ENCODE data around the gene GLI1. TPM values are rescaled to one million over a fixed set of nuclear protein-coding genes. Genes with fewer than 3 reads are reported as not detected.

GLI1 gene
- total RNA-seq, 1 experiment from 2014 or later = 6.4 TPM

- H3K9ac ChIP-seq (ENCODE audit: low read length) = no peak overlapping the region
- no peaks in the 10 kb centered on the region for H3K36me3 ChIP-seq (ENCODE audit: control insufficient read depth in 1 of 2, insufficient read depth in 2 of 2, low read length in 2 of 2)
- no peaks in the 10 kb centered on the region for H3K9me3 ChIP-seq (ENCODE audit: control insufficient read depth in 1 of 2, insufficient read depth in 1 of 2, low read depth in 1 of 2, low read length in 2 of 2)
- intact Hi-C loops (cut with micrococcal nuclease) = no loop called here
- H3K4me1 ChIP-seq (ENCODE audit: control insufficient read depth in 1 of 2, insufficient read depth in 2 of 2, low read length in 2 of 2) = peaks cover 10 to 16% of the 10 kb centered on the region in 2 experiments
- no peak for DNase-seq (ENCODE audit: low read depth, low spot score)
- H4K20me1 ChIP-seq (ENCODE audit: insufficient read depth) = no peaks in the 10 kb centered on the region
- no peak overlapping the region for H3K4me2 ChIP-seq (ENCODE audit: low read length)
- no peaks in the 10 kb centered on the region for H3K27me3 ChIP-seq (ENCODE audit: insufficient read depth, low read length)
- BruUV-seq (replicated peaks) = no TSS peak
- no peaks in the 10 kb centered on the region for H3K79me2 ChIP-seq (ENCODE audit: insufficient read depth, low read length)
- no peak overlapping the region for H2AFZ ChIP-seq (ENCODE audit: low read depth, low read length, poor library complexity, severe bottlenecking)
- ATAC-seq = no peak
- CTCF ChIA-PET = interaction anchor here (1.0 kb wide), 2 partner anchors 9 to 142 kb away, joined by 3 to 5 read pairs; partner anchors contain the start of gene GLI1
- TF ChIP-seq RAD21 (IDR thresholded peaks at IDR 0.05; ENCODE audit: low read depth) (no peak), EZH2 (IDR thresholded peaks at IDR 0.05) (no peak), ZFX (IDR thresholded peaks at IDR 0.05) (no peak), MAX (IDR thresholded peaks at IDR 0.05) (no peak), SP1 (IDR thresholded peaks at IDR 0.05; ENCODE audit: low read depth) (no peak), REST (IDR thresholded peaks at IDR 0.05; ENCODE audit: low read depth) (no peak), YY1 (IDR thresholded peaks at IDR 0.05; ENCODE audit: extremely low read depth, insufficient replicate concordance, low read depth, low read length) (no peak), ZBTB33 (IDR thresholded peaks at IDR 0.05; ENCODE audit: extremely low read depth, insufficient replicate concordance, low read length) (no peak), TCF7L2 (IDR thresholded peaks at IDR 0.05; ENCODE audit: borderline replicate concordance, extremely low read depth, insufficient read depth, insufficient read length) (no peak), POLR2AphosphoS5 (IDR thresholded peaks at IDR 0.05; ENCODE audit: low read depth, low read length) (no peak), EZH2phosphoT487 (IDR thresholded peaks at IDR 0.05; ENCODE audit: borderline replicate concordance) (no peak), JUND (IDR thresholded peaks at IDR 0.05) (no peak), ELF1 (IDR thresholded peaks at IDR 0.05; ENCODE audit: borderline replicate concordance, low read depth) (no peak)
- RAD21 ChIA-PET (ENCODE audit: low non-redundant PET in 1 of 2, low total read pairs in 2 of 2, uncharacterized antibody in 2 of 2, unreplicated experiment in 2 of 2) = interaction anchor here in 1 of 2 experiments (0.6 kb wide), 1 partner anchor 76 kb away, joined by 3 read pairs; no protein-coding TSS in a partner anchor
- H3K4me3 ChIP-seq (replicated peaks in 1 of 2; ENCODE audit: low read depth in 1 of 2, low read length in 2 of 2) = no peak overlapping the region
- H3K27ac ChIP-seq (ENCODE audit: low read depth, low read length) = no peak overlapping the region
- POLR2A ChIA-PET = no interaction called here
- no peaks in the 10 kb centered on the region for H3K9me2 ChIP-seq (ENCODE audit: insufficient read depth)
Observed at GRCh38 chr12:57450057-57450456, 9.5 kb upstream of the GLI1 start.

Data from HCT116 (cell line).